Stimulated activated CD8-positive, alpha-beta memory T cell treated with anti-CD3 and anti-CD28 coated beads, Interleukin-7, amount 100 ng/mL, for 1 hour (primary cell): ENCODE results near the gene SCN8A.

Source experiments
- DNase-seq, 2 donors: peaks; one replicate each; pipeline ENCODE4 v3.0.0-alpha.2; 2020; ENCODE audit warnings: low read depth in 2 of 2

SCN8A gene

GRCh38 chr12:51851413-51852124 lies 260.5 kb downstream of the SCN8A start:
- no peak for DNase-seq

- DNase-seq = no peak
These were observed 261.5 kb downstream of the SCN8A start for GRCh38 chr12:51852404-51853137.

GRCh38 chr12:51855586-51856428 lies 264.8 kb downstream of the SCN8A start:
- DNase-seq = no peak

- DNase-seq = no peak
These were observed 270.0 kb downstream of the SCN8A start for GRCh38 chr12:51860986-51861385.
